ENCODE data around the gene PACRG. TPM values are rescaled to one million over a fixed set of nuclear protein-coding genes. Genes with fewer than 3 reads are reported as not detected.

PACRG gene
- total and polyA plus RNA-seq, 2 of the 13 experiments (the other 11 are each of a cell fraction or from before 2014, with no cell fraction given): 0.13 TPM; not detected in 1

DNA sequence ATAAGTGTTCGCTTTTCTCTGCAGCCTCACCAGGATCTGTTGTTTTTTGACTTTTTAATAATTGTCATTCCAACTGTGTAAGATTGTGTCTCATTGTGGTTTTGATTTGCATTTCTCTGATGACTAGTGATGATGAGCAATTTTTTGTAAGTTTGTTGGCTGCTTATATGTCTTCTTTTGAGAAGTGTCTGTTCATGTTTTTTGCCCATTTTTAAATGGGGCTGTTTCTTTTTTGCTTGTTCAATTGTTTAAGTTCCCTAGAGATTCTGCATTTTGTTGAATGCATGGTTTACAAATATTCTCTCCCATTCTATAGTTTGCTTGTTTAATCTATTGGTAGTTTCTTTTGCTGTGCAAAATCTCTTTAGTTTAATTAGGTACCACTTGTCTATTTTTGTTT, 295.9 kb downstream of the PACRG start:
- H3K4me2 ChIP-seq (ENCODE audit: low read depth, low read length): no peak overlapping the region
- ChIA-PET POLR2A (no interaction called here), CTCF (ENCODE audit: low intra/inter-chr PET ratio, low total read pairs) (no interaction called here)
- H4K20me1 ChIP-seq (ENCODE audit: insufficient read depth, low read length): no peaks in the 10 kb centered on the region
- H3K4me3 ChIP-seq (replicated peaks in 1 of 3; ENCODE audit: insufficient read depth in 1 of 3, low read depth in 2 of 3, low read length in 3 of 3): no peak overlapping the region
- 4% methylated on average over 1 of the region's 1 CpG for WGBS (ENCODE audit: low lambda C conversion rate)
- H3K27ac ChIP-seq (ENCODE audit: extremely low read length, insufficient read depth, low read length): no peak overlapping the region
- no peaks in the 10 kb centered on the region for H3K4me1 ChIP-seq (ENCODE audit: insufficient read depth, low read length)
- FAIRE-seq (no peak), ATAC-seq (no peak), DNase-seq (ENCODE audit: low spot score) (no peak)
- TF ChIP-seq ZFP37 (CRISPR knock-in tag; IDR thresholded peaks at IDR 0.05; ENCODE audit: borderline replicate concordance) (no peak), IKZF4 (CRISPR knock-in tag; IDR thresholded peaks at IDR 0.05; ENCODE audit: borderline replicate concordance, low read depth, not compliant biosample characterization) (no peak), NFIB (CRISPR knock-in tag; IDR thresholded peaks at IDR 0.05; ENCODE audit: borderline replicate concordance) (no peak), RXRB (CRISPR knock-in tag; IDR thresholded peaks at IDR 0.05; ENCODE audit: borderline replicate concordance) (no peak), RBM22 (optimal IDR thresholded peaks at IDR 0.05; ENCODE audit: low read length) (no peak), SIN3B (IDR thresholded peaks at IDR 0.05; ENCODE audit: low read length) (no peak), DMTF1 (CRISPR knock-in tag; IDR thresholded peaks at IDR 0.05) (no peak)
- TF ChIP-seq, protein P1, sequence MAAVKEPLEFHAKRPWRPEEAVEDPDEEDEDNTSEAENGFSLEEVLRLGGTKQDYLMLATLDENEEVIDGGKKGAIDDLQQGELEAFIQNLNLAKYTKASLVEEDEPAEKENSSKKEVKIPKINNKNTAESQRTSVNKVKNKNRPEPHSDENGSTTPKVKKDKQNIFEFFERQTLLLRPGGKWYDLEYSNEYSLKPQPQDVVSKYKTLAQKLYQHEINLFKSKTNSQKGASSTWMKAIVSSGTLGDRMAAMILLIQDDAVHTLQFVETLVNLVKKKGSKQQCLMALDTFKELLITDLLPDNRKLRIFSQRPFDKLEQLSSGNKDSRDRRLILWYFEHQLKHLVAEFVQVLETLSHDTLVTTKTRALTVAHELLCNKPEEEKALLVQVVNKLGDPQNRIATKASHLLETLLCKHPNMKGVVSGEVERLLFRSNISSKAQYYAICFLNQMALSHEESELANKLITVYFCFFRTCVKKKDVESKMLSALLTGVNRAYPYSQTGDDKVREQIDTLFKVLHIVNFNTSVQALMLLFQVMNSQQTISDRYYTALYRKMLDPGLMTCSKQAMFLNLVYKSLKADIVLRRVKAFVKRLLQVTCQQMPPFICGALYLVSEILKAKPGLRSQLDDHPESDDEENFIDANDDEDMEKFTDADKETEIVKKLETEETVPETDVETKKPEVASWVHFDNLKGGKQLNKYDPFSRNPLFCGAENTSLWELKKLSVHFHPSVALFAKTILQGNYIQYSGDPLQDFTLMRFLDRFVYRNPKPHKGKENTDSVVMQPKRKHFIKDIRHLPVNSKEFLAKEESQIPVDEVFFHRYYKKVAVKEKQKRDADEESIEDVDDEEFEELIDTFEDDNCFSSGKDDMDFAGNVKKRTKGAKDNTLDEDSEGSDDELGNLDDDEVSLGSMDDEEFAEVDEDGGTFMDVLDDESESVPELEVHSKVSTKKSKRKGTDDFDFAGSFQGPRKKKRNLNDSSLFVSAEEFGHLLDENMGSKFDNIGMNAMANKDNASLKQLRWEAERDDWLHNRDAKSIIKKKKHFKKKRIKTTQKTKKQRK (IDR thresholded peaks at IDR 0.05; ENCODE audit: low read length): no peak
- TF ChIP-seq, protein P2, sequence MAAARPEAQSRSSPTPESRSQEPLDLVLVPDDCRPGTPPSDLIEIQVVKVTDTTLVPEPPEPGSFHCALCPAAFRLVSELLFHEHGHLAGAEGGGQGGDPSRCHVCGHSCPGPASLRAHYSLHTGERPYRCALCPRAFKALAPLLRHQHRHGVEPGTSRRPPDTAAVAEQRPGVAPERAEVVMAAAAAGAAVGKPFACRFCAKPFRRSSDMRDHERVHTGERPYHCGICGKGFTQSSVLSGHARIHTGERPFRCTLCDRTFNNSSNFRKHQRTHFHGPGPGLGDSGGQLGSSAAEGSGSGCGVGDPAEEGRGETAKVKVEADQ (CRISPR knock-in tag; IDR thresholded peaks at IDR 0.05; ENCODE audit: borderline replicate concordance): no peak
- intact Hi-C loops (cut with micrococcal nuclease; ENCODE audit: unreplicated experiment): no loop called here
- H3K79me2 ChIP-seq (ENCODE audit: insufficient read depth, low read length): no peaks in the 10 kb centered on the region
- BruUV-seq (replicated peaks): no TSS peak
- H3K36me3 ChIP-seq (replicated peaks in 1 of 2; ENCODE audit: control insufficient read depth in 1 of 2, insufficient read depth in 2 of 2, low read length in 2 of 2): no peaks in the 10 kb centered on the region
- in situ Hi-C loops (cut with HindIII; ENCODE audit: extremely low pct_ligation_motif_present, low pct_unique_long_range_greater_than_20kb): no loop called here
- H2AFZ ChIP-seq (ENCODE audit: low read length): no peak overlapping the region
- H3K9ac ChIP-seq (ENCODE audit: insufficient read depth, low read depth, low read length): no peak overlapping the region
- H3K9me3 ChIP-seq (ENCODE audit: low read length): peaks cover 43% of the 10 kb centered on the region
- H3K27me3 ChIP-seq (ENCODE audit: control insufficient read depth in 1 of 2, insufficient read depth in 2 of 2, low read length in 2 of 2): no peaks in the 10 kb centered on the region
